H9 (cell line): Measurements from ENCODE around the gene KCNH5. TPM values are rescaled to one million over a fixed set of nuclear protein-coding genes. Genes with fewer than 3 reads are reported as not detected.

Source experiments
- DNase-seq: peaks from one replicate; pipeline ENCODE4 v3.0.0-alpha.2; 2017
- H2AFZ ChIP-seq: one replicate; pipeline ENCODE4 v1.6.1; 2013; ENCODE audit warnings: mild to moderate bottlenecking, low read length, control low read depth, moderate library complexity
- H2AK5ac ChIP-seq: 2 replicates; pipeline ENCODE4 v1.6.1; 2013; ENCODE audit warnings: low read length, control low read depth, mixed read lengths; ENCODE audit not compliant: insufficient read length
- H2BK120ac ChIP-seq: one replicate; pipeline ENCODE4 v1.6.1; 2013; ENCODE audit warnings: low read depth, mild to moderate bottlenecking, low read length, control low read depth, inconsistent platforms; ENCODE audit not compliant: poor library complexity, severe bottlenecking
- H2BK12ac ChIP-seq: 2 replicates; pipeline ENCODE4 v1.6.1; 2013; ENCODE audit warnings: low read length, control low read depth, mixed read lengths, low read depth; ENCODE audit not compliant: insufficient read length
- H2BK15ac ChIP-seq: 2 replicates; pipeline ENCODE4 v1.6.1; 2013; ENCODE audit warnings: low read depth, low read length, control low read depth
- H2BK20ac ChIP-seq: one replicate; pipeline ENCODE4 v1.6.1; 2013; ENCODE audit warnings: low read depth, mild to moderate bottlenecking, low read length, control low read depth, inconsistent platforms; ENCODE audit not compliant: poor library complexity, severe bottlenecking
- H2BK5ac ChIP-seq: 2 replicates; pipeline ENCODE4 v1.6.1; 2013; ENCODE audit warnings: low read length, control low read depth, mixed read lengths; ENCODE audit not compliant: insufficient read length
- H3K14ac ChIP-seq: 2 replicates; pipeline ENCODE4 v1.6.1; 2013; ENCODE audit warnings: low read length, control low read depth; ENCODE audit not compliant: insufficient read depth
- H3K18ac ChIP-seq: 2 replicates; pipeline ENCODE4 v1.6.1; 2013; ENCODE audit warnings: low read depth, mild to moderate bottlenecking, mixed read lengths, low read length, control low read depth; ENCODE audit not compliant: insufficient read length
- H3K23ac ChIP-seq: 2 replicates; pipeline ENCODE4 v1.6.1; 2013; ENCODE audit warnings: low read length, control low read depth, mixed read lengths, low read depth; ENCODE audit not compliant: insufficient read length
- H3K23me2 ChIP-seq: 2 replicates; pipeline ENCODE4 v1.6.1; 2013; ENCODE audit warnings: low read depth, mild to moderate bottlenecking, mixed read lengths, low read length, control low read depth; ENCODE audit not compliant: insufficient read length, poor library complexity, severe bottlenecking
- H3K27ac ChIP-seq: 2 replicates; pipeline ENCODE4 v1.5.1; 2013; ENCODE audit warnings: low read length, control low read depth, mixed read lengths, low read depth; ENCODE audit not compliant: insufficient read length
- H3K27me3 ChIP-seq: 2 replicates; pipeline ENCODE4 v1.6.1; 2013; ENCODE audit warnings: low read length, control low read depth, inconsistent platforms; ENCODE audit not compliant: insufficient read depth
- H3K4ac ChIP-seq: 2 replicates; pipeline ENCODE4 v1.6.1; 2013; ENCODE audit warnings: low read depth, mild to moderate bottlenecking, control low read depth, inconsistent platforms, low read length, moderate library complexity
- H3K4me1 ChIP-seq: 2 replicates; pipeline ENCODE4 v1.6.1; 2013; ENCODE audit warnings: low read length, control low read depth, inconsistent platforms; ENCODE audit not compliant: insufficient read depth
- H3K4me2 ChIP-seq: 2 replicates; pipeline ENCODE4 v1.6.1; 2013; ENCODE audit warnings: low read length, control low read depth, mixed read lengths; ENCODE audit not compliant: insufficient read length, insufficient read depth
- H3K56ac ChIP-seq: 2 replicates; pipeline ENCODE4 v1.6.1; 2013; ENCODE audit warnings: low read depth, mild to moderate bottlenecking, mixed read lengths, low read length, control low read depth; ENCODE audit not compliant: insufficient read length
- H3K79me1 ChIP-seq: 2 replicates; pipeline ENCODE4 v1.6.1; 2013; ENCODE audit warnings: low read depth, mild to moderate bottlenecking, moderate library complexity, low read length, control low read depth, inconsistent platforms; ENCODE audit not compliant: insufficient read depth, poor library complexity, severe bottlenecking
- H3K79me2 ChIP-seq: 2 replicates; pipeline ENCODE4 v1.6.1; 2013; ENCODE audit warnings: low read length, control low read depth, inconsistent platforms; ENCODE audit not compliant: insufficient read depth
- H3K9ac ChIP-seq: 2 replicates; pipeline ENCODE4 v1.6.1; 2013; ENCODE audit warnings: low read length, control low read depth, mixed read lengths; ENCODE audit not compliant: insufficient read length; ENCODE audit errors: extremely low read depth
- H3K9me3 ChIP-seq: one replicate; pipeline ENCODE4 v1.6.1; 2013; ENCODE audit warnings: low read depth, low read length, inconsistent platforms; ENCODE audit not compliant: control insufficient read depth
- H3T11ph ChIP-seq: one replicate; pipeline ENCODE4 v1.6.1; 2013; ENCODE audit warnings: mild to moderate bottlenecking, low read length, control low read depth, inconsistent platforms
- H4K20me1 ChIP-seq: one replicate; pipeline ENCODE4 v1.6.1; 2013; ENCODE audit not compliant: control insufficient read depth, insufficient read length, insufficient read depth
- H4K5ac ChIP-seq: 2 replicates; pipeline ENCODE4 v1.6.1; 2013; ENCODE audit warnings: low read depth, mild to moderate bottlenecking, mixed read lengths, low read length, control low read depth; ENCODE audit not compliant: insufficient read length
- H4K8ac ChIP-seq: replicated peaks from 2 replicates; pipeline ENCODE4 v1.6.1; 2013; ENCODE audit warnings: low read length, control low read depth, mixed read lengths, low read depth; ENCODE audit not compliant: insufficient read length
- H4K91ac ChIP-seq: 2 replicates; pipeline ENCODE4 v1.6.1; 2013; ENCODE audit warnings: low read depth, mild to moderate bottlenecking, moderate library complexity, mixed read lengths, low read length, control low read depth; ENCODE audit not compliant: insufficient read length
- H3K27ac Mint-ChIP-seq, 3 experiments: 2 replicates in 2 of 3; 3 replicates in 1 of 3; pipeline ENCODE4 v1.8.0; 2020 to 2021; ENCODE audit warnings: mixed read lengths in 3 of 3, mild to moderate bottlenecking in 1 of 3, moderate library complexity in 1 of 3
- H3K27me3 Mint-ChIP-seq: 2 replicates; pipeline ENCODE4 v1.8.0; 2021; ENCODE audit warnings: low read depth, mild to moderate bottlenecking, moderate library complexity, mixed read lengths
- H3K36me3 Mint-ChIP-seq, 3 experiments: 2 replicates in 2 of 3; 3 replicates in 1 of 3; pipeline ENCODE4 v1.8.0; 2020 to 2021; ENCODE audit warnings: low read depth in 3 of 3, mixed read lengths in 3 of 3; ENCODE audit not compliant: insufficient read depth in 1 of 3
- H3K4me1 Mint-ChIP-seq, 2 experiments: 2 replicates each; pipeline ENCODE4 v1.8.0; 2020; ENCODE audit warnings: mixed read lengths in 2 of 2
- H3K4me3 Mint-ChIP-seq, 2 experiments: 2 replicates in 1 of 2; 3 replicates in 1 of 2; pipeline ENCODE4 v1.8.0; 2020 to 2021; ENCODE audit warnings: mild to moderate bottlenecking in 2 of 2, mixed read lengths in 2 of 2, moderate library complexity in 1 of 2
- H3K9me3 Mint-ChIP-seq, 2 experiments: 2 replicates in 1 of 2; 3 replicates in 1 of 2; pipeline ENCODE4 v1.8.0; 2020; ENCODE audit warnings: mild to moderate bottlenecking in 2 of 2, mixed read lengths in 2 of 2, moderate library complexity in 1 of 2
- CTCF ChIP-seq: fragments of 200-600 bp; sonication (generic); conservative IDR thresholded peaks from 3 replicates; pipeline ENCODE4 v1.8.0; 2021; ENCODE audit warnings: antibody characterized with exemption, mild to moderate bottlenecking
- WGBS: extraction: QIAGEN DNeasy Blood & Tissue Kit; methylation state at CpG from one replicate; pipeline ENCODE4 v1.1.7; 2013; ENCODE audit warnings: missing lambda C conversion rate, low lambda C conversion rate, mixed read lengths; ENCODE audit not compliant: insufficient read length; ENCODE audit errors: extremely low coverage; 5-methylcytosine and 5-hydroxymethylcytosine counted together
- total RNA-seq: library from RNA; stranded (reverse); gene quantifications from 2 replicates; pipeline ENCODE4 v1.2.1, GENCODE V29; 2021

The KCNH5 gene
- total RNA-seq, 1 experiment from 2014 or later, result 0.42 TPM

GRCh38 chr14:62889364-62889763 lies 155.9 kb downstream of the KCNH5 start:
- Histone ChIP-seq H2BK12ac (no peak overlapping the region), H2AK5ac (no peak overlapping the region), H3K27me3 (no peaks in the 10 kb centered on the region), H3K23me2 (no peaks in the 10 kb centered on the region), H2AFZ (no peak overlapping the region), H3K4me2 (no peak overlapping the region), H3K79me1 (no peaks in the 10 kb centered on the region), H3K9me3 (no peaks in the 10 kb centered on the region), H3K14ac (no peak overlapping the region), H4K8ac (no peak overlapping the region), H3K18ac (no peak overlapping the region), H3K4me1 (peaks cover 5% of the 10 kb centered on the region; the same call in 1 of the 2 replicates), H3K9ac (no peak overlapping the region), H3K56ac (no peak overlapping the region), H2BK5ac (no peak overlapping the region), H3K4ac (no peak overlapping the region), H2BK20ac (no peak overlapping the region), H3T11ph (no peak overlapping the region), H3K23ac (no peak overlapping the region), H3K79me2 (no peaks in the 10 kb centered on the region), H4K20me1 (no peaks in the 10 kb centered on the region), H4K5ac (no peak overlapping the region), H2BK120ac (no peak overlapping the region), H2BK15ac (no peak overlapping the region), H4K91ac (no peak overlapping the region), H3K27ac (no peak overlapping the region)
- Mint-ChIP-seq H3K27ac (peak overlapping the region in 1 of 3 experiments; percentile 64; a peak in 3 of 7 replicates), H3K4me3 (no peak overlapping the region), H3K36me3 (peaks cover 0 to 5% (median 0%) of the 10 kb centered on the region in 3 experiments; a peak in 1 of 7 replicates), H3K9me3 (no peaks in the 10 kb centered on the region; a peak in 1 of 5 replicates), H3K27me3 (no peaks in the 10 kb centered on the region), H3K4me1 (peaks cover 12 to 13% of the 10 kb centered on the region in 2 experiments)
- TF ChIP-seq CTCF, result no peak
- no CpG with 5 or more reads among the region's 4 CpGs for WGBS
- no peak for DNase-seq
